CD4-positive, alpha-beta T cell treated with Interleukin-21 for 1 hour (primary cell): ENCODE data around the gene PNPLA1.
"Not testable (repeated sequence)": the region's sequence is repeated elsewhere in the genome, so short reads cannot be mapped to it uniquely, and the experiment has no call there.

Experiments
- DNase-seq: peaks from one replicate; pipeline ENCODE4 v3.0.0-alpha.2; 2020

The PNPLA1 gene

GRCh38 chr6:36319821-36320220 lies 50.0 kb downstream of the PNPLA1 start:
- DNase-seq: no peak

DNA sequence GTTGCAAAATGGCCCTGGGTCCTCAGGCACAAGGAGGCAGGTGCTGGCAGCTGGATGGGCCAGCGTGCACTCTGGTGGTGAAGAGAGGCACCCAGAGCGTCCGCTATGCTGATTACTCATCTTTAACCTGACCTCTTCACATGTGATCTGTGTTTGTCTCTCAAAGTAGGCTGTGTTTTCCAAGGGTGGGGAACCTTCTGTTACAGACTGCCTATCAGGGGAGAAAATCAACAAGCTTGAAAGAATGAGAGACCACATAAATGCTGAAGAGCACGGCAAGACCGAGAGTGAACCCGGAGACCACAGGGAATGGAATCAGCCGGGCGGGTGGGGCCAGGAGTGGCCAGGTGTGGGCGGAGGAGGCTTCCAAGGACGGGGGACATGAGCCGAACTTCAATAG lies 50.6 kb downstream of the PNPLA1 start:
- no peak for DNase-seq

DNA sequence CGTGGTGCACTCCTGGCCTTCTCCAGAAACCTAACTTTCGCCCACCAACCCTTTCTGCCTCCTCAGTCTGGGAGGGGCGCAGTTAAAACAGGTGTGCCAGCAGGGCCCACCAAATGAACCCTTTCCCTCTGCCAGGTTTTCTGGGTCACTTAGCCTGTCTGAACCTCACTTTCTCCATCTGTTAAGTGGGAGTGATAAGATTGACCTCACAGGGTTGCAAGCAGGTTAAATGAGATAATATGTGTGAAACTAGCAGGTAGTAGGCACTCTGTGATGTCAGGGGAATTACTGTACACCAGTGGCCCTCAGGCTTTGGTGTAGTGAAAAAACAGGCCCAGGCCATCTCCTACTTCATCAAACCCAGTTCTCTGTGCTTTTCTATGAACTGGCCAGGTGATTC lies 52.7 kb downstream of the PNPLA1 start:
- no peak for DNase-seq

DNA sequence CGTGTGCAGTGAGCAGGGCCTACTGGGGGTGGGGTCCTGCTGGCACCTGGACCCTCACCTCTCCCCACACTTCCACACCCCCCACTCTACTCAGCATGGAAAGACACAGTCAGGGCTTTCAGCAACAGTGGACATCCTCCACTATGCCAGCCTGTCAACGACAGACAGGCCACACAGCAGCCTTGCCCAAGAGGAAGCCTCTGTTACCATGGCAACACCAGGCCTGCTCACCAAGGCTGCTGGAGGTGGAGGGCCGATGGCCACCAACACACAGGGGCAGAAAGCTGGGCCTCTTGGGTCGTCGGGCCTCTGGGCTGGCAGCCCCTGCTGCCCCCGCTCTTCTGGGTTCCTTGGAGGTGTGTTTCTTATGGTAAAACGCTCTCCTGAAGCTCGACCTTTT lies 53.2 kb downstream of the PNPLA1 start:
- DNase-seq: no peak

DNA sequence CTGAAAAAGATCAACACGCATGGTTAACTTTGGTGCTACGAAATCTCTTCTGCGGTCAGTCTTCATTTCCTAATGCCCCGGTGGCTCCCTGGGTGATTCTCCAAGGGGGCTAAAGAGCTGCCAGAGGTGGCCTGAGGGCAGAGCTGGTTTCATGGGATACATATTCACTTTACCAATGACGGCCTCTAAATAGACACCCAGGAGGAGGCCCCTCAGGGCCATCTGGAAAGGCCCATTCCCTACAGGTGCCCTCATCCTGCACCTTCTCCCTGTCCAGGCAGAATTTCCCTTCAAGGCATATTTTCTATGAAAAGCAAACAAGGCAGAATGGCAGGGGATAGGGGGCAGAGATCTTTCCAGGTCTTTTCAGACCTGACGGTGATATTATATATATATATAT lies 54.3 kb downstream of the PNPLA1 start:
- DNase-seq: no peak

- DNase-seq: no peak
These were observed 54.9 kb downstream of the PNPLA1 start for GRCh38 chr6:36324715-36325114.

- DNase-seq: no peak
These were observed 56.6 kb downstream of the PNPLA1 start for GRCh38 chr6:36326356-36326995.

DNA sequence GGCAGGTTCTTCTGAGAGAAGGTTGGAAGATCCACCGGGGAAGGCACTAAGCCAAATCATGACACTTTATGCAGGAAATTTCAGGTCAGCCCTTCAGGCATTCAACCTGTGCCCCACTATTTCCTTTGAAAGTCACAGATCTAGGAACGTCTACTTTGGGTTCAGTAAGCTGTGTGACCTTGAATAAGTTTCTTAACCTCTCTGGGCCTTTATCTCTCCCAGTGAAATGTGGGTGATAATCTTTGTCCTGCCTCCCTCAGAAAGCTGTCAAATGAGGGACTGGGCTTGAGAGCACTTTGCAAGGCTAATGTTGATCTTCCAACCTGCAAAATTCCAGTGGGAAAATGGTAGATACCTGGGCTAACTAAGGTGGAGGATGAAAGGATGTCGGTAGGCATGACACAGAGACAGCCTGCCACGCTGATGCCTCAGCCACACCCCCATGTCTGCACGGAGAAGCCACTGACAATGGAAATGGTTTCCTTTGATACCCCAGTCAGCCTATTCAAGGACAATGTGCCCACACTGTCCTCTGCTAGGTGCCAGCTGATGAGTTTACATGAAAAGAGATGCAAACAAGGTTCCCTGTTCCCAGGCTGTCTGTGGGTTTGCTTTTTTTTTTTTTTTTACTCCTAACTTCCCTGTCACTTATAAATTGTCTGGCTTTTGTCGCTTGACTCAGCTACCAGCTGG lies 57.5 kb downstream of the PNPLA1 start:
- DNase-seq: no peak

- no peak for DNase-seq
These were observed 58.0 kb downstream of the PNPLA1 start for GRCh38 chr6:36327919-36328236.

DNA sequence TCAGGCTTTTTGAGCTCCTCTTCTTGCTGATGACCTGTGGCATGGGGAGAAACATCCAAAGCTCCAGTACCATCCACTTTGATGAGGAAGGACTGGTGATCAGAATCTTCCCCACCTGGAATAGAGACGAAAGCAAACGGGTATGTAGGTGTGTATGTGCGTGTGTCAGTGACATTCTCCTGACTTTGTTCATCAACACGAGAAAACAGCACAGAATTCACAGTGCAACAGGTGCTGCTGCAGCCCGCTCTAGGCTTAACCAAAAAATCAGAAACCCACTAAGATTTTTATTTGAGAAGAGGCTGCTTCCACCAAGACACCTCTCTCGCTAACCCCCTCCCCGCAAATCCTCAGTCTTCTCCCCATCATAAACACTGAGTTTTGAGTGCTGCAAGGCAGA lies 58.7 kb downstream of the PNPLA1 start:
- DNase-seq: no peak

- DNase-seq: no peak
These were observed 60.0 kb downstream of the PNPLA1 start for GRCh38 chr6:36329798-36330291.

DNA sequence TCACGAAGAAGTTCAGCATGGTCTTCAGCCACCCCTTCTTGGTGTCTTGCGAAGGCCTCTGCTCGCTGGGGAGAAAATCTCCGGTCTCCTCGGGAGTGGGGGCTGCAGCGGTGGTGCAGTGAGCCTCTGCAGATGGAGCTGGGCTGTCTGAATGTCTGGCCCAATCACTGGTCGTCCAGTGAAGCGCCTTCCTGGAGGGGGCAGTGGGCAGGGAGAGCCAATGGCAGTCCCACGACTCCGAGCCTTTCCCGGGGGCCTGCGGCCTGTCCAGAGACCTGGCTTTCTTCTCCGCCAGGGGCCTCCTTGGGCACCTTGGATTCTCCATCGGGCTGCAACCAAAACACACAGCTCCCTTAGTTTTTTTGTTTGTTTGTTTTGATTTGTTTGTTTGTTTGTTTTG lies 60.5 kb downstream of the PNPLA1 start:
- DNase-seq: no peak

DNA sequence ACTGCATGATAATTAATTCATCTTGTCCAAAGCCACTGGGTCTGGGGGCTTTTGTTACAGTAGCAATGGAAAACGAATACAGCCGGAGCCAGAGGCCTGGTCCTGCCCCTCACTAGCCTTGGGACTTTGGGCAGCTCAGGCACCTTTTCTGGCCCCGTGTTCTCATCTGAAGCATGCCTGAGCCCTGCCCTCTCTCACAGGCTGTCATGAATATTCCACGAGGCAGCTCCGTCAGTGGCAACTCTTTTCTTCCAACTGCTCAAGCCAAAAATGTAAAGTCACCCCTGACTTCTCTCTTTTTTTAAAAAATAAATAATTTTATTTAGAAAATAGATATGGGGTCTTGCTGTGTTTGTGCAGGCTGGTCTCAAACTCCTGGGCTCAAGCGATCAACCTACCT lies 61.5 kb downstream of the PNPLA1 start:
- no peak for DNase-seq

DNA sequence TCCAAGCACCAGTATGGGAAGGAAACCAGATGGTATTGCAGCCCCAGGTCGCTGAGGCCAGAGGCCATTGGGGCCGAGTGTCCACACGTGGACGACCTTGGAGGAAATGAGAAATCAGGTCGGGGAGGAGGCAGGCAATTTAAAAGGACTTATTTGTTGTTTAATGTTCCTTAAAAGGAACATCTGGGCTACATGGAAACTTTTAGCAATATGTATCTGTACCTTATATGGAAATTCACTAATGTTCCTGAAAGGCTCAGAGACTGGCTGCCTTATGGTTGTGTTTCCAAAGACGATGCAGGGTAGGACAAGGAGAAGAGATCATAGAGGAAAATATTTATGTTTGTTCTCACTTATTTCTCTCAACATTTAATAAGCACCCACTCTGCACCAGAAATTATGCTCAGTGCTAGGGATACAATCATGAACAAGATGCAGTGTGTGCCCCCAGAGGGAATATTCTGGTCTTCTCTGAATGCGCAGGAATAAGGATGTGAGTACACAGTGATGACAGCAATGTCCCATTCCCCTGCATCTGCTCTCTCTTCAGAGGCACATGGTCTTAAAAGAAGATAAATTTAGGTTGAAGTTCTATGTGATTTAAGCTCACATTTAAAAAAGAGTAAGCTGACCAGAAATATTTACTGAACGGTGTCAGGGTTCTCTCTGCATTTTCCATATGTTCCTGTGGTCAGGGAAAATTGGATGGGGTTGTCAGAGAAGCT lies 63.5 kb downstream of the PNPLA1 start:
- DNase-seq: no peak

DNA sequence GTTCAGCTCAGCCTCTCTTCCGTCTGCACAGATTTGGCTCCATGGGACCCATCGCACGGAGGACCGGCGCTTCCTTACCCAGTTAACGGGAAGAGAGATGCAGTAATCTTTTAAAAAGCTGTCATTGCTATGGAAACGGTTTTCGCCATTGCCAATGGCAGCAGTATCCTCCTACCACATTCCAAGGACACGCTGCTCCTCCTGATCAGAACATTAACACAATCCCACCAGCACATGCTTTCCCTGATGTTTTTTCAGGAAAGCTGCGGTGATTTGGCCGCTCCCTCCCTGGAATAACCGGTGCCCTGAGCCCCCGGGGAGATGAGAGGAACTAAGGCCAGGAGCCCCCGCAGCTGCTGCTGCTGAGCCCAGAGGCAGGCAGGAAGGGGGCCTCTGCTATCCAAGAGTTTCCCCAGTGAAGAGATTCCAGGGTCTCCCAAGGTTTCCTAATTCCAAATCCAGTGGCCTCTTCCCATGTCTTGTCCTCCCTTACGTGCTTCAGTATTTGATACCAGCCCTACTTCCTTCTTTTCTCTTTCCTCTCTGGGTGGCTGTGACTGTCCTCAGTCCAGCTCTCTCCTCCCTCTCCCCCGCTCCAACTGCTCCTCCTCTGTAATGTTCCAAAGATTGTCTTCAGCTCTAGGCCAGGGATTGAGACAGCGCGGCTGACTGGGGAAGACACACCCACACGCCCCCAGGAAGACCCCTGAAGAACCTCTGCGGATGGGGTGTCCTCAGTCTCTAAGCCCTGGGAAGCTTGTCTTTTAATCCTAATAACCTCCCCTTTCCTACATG lies 64.3 kb downstream of the PNPLA1 start:
- no peak for DNase-seq

- DNase-seq: no peak
These were observed 65.1 kb downstream of the PNPLA1 start for GRCh38 chr6:36334832-36335459.

GRCh38 chr6:36335465-36336207 lies 65.8 kb downstream of the PNPLA1 start:
- no peak for DNase-seq

DNA sequence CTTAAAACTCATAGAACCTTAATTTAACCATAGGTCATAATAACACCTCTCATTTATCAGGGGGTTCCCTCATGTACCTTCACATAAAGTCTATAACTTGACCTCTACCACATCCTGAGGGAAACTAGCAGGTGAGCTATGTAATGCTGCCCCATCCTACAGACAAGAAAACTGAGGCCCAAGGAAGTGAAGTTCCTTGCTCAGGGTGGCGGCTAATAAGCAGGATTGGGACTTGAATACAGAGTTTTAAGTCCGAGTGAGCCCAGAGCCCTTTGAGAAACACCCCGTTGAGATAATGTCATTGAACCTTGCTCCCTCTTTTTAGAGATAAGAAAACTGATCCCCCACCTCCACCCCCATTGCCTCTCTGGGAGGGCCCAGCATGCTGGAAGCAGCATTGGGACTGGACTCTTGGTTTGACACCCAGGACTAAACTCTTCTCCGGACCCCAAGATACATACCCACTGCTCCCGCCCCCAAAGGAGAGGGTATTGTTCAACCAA lies 66.4 kb downstream of the PNPLA1 start:
- no peak for DNase-seq

- DNase-seq: peak; percentile 30
These were observed 67.0 kb downstream of the PNPLA1 start, which contains the start of gene BNIP5 for GRCh38 chr6:36336779-36337241. BNIP5 (minus strand) TSS chr6:36336888; CDS start chr6:36330690, 6,198 bp downstream.

GRCh38 chr6:36337814-36338213 lies 68.0 kb downstream of the PNPLA1 start:
- DNase-seq: no peak

- DNase-seq: not testable (repeated sequence)
These were observed 68.4 kb downstream of the PNPLA1 start for GRCh38 chr6:36338223-36338622.

DNA sequence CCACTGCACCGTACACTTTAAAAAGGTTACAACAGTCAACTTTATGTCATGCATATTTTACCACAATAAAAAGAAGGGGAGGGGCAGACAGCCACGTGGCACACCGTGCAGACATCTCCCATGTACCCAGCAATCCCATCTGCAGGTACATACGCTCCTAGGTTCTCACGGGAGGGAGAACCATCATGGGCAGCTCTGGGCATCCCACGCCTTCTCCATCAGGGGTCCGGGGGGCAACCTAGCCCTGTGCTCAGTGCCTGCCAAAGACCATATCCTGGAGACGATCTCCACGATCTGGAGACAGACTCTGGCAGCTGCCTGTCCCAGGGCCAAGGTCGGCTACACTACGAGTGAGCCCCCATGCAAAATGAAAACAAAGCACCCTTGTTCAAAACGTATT lies 69.3 kb downstream of the PNPLA1 start:
- DNase-seq: no peak
